SK-N-SH (cell line): Measurements from ENCODE around the gene RHOBTB1.

ENCODE experiments used
- EP300 ChIP-seq, 2 experiments: IDR thresholded peaks; 2 replicates each; pipeline versions ENCODE4 v1.4.0 to v1.6.1; 2012; ENCODE audit warnings: borderline replicate concordance in 1 of 2, low read depth in 1 of 2, low read length in 1 of 2
- FOXM1 ChIP-seq: IDR thresholded peaks from 2 replicates; pipeline ENCODE4 v1.4.0; 2012; ENCODE audit warnings: low read depth, mild to moderate bottlenecking
- JUND ChIP-seq: IDR thresholded peaks from 2 replicates; pipeline ENCODE4 v1.4.0; 2012
- MXI1 ChIP-seq: IDR thresholded peaks from 2 replicates; pipeline ENCODE4 v1.6.1; 2012; ENCODE audit warnings: mild to moderate bottlenecking, low read depth, low read length, improper control_type of control experiment
- NFIC ChIP-seq: IDR thresholded peaks from 2 replicates; pipeline ENCODE4 v1.4.0; 2012; ENCODE audit warnings: borderline replicate concordance
- POLR2AphosphoS5 ChIP-seq: IDR thresholded peaks from 2 replicates; pipeline ENCODE4 v1.6.1; 2012; ENCODE audit warnings: low read depth, low read length
- RCOR1 ChIP-seq: fragments of 150-350 bp; IDR thresholded peaks from 2 replicates; pipeline ENCODE4 v1.6.1; 2017; ENCODE audit warnings: antibody characterized with exemption, low read length
- TEAD4 ChIP-seq: IDR thresholded peaks from 2 replicates; pipeline ENCODE4 v1.4.0; 2012; ENCODE audit warnings: mild to moderate bottlenecking, borderline replicate concordance; ENCODE audit not compliant: insufficient read depth
- YY1 ChIP-seq: IDR thresholded peaks from 2 replicates; pipeline ENCODE4 v1.4.0; 2012; ENCODE audit warnings: low read depth, mild to moderate bottlenecking
- TF ChIP-seq, protein P1 (sequence below): fragments of 200-600 bp; sonication (generic); IDR thresholded peaks from 2 replicates; pipeline ENCODE4 v1.6.1; 2017; ENCODE audit warnings: antibody characterized with exemption, mild to moderate bottlenecking, moderate library complexity

DNA sequence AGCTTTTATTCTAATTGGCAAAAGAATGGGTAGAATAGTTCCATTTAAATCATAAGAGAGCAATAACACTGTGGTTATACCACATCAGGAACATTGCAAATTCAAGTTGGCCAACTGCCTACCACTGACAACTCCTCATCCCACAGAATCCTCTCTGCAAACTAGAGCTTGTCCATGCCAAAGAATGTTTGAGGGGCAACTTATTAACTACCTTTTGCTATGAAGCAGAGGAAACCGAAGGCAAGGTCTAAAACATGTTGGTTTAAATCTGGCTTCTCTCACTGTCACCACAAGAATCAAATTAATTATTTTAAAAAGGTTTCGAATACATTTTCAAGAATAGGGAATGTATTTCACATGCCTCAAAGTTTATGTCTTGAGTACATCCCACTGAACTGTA is 36.0 kb downstream of the RHOBTB1 start:
- TF ChIP-seq EP300 (IDR thresholded peaks at IDR 0.05; ENCODE audit: borderline replicate concordance in 1 of 2, low read depth in 1 of 2, low read length in 1 of 2) (no peak), POLR2AphosphoS5 (no peak), RCOR1 (no peak), JUND (no peak), FOXM1 (no peak), YY1 (no peak), NFIC (no peak), TEAD4 (no peak), MXI1 (no peak)
- TF ChIP-seq, protein P1, sequence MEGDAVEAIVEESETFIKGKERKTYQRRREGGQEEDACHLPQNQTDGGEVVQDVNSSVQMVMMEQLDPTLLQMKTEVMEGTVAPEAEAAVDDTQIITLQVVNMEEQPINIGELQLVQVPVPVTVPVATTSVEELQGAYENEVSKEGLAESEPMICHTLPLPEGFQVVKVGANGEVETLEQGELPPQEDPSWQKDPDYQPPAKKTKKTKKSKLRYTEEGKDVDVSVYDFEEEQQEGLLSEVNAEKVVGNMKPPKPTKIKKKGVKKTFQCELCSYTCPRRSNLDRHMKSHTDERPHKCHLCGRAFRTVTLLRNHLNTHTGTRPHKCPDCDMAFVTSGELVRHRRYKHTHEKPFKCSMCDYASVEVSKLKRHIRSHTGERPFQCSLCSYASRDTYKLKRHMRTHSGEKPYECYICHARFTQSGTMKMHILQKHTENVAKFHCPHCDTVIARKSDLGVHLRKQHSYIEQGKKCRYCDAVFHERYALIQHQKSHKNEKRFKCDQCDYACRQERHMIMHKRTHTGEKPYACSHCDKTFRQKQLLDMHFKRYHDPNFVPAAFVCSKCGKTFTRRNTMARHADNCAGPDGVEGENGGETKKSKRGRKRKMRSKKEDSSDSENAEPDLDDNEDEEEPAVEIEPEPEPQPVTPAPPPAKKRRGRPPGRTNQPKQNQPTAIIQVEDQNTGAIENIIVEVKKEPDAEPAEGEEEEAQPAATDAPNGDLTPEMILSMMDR: no peak
